CD1c-positive myeloid dendritic cell (primary cell): ENCODE results near the gene ARPP21.
"Not testable (repeated sequence)": the region's sequence is repeated elsewhere in the genome, so short reads cannot be mapped to it uniquely, and the experiment has no call there.

Source experiments
- DNase-seq: peaks from one replicate; pipeline ENCODE4 v3.0.0-alpha.2; 2016; ENCODE audit errors: extremely low spot score

The ARPP21 gene

DNA sequence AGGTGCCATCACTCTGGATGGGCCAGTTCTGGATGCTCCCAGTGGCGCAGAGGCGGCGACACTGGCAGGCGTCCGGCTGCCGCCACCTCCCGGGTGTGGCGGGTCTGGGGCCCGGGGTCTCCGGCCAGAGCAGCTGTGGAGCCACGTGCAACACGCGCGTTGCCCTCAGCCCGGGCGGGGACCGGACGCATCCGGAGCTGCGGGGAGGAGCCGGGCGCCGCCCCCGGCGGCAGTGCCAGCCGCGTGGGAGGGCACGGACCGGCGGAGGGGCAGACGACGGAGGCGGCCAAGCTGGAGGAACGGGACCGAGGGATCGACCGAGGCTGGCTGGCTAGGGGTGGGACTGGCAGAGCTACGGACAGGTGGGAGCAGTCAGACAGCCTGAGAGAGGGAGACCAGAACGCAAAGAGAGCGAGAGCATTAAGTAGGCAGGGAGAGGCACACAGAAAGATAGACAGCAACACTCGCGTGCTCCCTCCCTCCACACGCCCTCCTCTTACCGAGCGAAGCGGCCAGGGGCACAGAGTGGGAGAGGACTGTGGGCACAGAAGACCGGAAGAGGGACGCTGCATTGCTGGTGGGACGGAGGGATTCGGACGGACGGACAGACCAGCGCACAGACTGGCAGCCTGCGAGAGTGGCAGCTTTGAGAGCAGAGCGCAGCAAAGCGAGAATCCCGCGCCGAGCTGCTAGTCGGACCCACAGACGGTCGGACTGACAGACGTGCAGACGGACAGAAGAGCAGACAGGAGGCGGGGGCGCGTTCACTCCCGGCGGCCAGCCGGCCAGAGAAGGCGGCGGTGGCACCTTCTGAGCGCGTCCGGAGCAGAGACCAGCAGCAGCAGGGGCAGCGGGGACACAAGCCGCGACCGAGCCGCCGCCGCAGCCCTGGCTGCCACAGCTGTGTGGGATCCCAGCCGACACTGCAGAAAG is at the start of gene ARPP21:
Gene ARPP21 (plus strand): TSS at position 272 of the 933 bp plus-strand sequence. CDS start 42,227 bp downstream, outside the sequence.
- peak; percentile 12 for DNase-seq

DNA sequence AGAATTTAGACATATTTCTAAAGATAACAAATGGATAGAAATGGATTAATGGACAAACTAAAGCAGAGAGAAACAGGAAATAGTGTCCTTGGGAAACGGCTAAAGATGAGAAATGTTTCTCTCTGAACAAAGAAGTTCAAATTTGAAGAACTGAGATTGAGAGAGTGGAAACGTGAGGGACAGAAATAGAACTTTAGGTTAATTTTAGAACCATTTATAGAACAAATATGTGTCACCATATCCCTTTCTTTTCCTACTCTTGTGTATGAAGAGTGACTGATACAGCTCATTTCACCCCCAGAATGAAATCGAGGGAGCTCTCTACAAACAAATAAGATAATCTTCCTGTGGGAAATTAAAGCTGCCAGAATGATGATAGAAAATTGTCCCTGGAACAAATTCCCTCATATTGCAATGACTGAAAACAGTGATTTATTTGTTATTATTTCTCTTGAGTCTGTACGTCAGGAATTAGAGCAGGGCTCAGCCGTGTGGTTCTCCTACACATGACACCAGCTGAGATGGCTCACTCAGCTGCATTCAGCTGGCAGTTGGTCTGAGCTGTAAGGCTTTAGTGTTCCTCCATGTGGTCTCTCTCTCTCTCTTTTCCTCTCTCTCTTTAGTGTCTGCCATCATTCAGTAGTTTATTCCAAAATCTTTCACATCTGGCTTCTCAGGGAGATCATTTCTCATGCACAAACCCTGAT is 46.6 kb upstream of the ARPP21 start:
- no peak for DNase-seq

DNA sequence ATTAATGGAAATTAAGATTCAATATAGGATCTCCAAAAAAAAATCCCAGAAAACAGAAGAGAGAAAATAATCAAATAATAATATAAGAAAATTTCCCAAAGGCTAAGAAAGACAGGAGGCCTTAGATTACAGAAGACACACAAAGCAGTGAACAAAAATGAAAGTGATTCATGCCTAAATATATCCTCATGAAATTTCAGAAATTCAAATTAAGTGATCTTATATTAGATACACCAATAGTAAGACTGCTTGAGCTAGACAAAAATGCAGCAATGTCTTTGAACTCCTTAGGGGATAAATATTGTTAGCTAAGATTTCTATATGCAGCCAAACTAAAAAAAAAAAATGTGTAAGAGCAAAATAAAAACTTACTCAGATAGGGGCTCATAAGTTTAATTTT is 44.6 kb upstream of the ARPP21 start:
- no peak for DNase-seq

DNA sequence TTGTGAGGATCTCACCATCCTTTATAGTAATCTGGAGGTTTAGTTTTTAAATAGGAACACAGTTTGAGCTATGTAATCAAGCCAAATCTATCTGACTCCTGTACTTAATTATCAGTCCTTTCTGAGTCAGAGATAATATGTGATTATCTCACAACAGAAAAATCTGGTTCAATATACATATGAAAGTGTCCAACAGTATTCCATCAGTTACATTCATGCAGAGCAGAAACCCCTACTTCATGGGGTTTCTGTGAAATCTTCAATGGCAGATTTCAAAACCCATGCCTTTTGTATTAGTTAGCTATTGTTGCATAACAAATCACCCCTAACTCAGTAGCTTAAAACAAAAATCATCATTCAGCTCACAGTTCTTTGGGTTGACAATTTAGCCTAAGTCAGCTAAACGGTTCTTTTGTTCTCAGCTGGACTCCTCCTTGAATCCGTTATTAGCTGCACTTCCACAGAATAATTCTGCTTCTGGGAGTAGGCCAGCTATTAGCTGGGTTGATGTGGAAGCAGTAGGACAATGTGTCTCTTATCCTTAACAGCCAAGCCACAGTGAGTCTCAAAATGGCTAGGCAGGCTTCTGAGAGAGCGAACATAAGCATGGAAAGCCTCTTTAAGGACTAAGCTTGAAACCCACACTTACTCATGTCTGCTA is 42.9 kb upstream of the ARPP21 start:
- no peak for DNase-seq

DNA sequence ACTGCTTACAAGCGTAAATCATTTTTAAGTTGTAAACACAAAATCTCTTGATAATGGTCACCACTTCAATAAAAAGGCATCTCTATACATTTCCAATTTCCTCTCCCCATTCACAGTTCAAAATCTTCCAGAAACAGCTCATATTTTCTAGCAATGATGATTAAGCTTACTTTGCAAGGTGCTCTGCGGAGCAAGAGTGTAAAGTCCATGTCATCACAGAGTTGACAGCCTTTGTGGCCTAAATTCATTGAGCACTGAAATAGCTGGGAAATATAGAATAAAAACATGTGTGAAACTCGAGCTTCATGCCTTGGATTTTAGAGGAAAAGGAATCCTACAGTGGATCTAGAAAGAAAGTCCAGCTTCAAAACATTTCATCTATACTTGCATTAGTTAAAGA is 41.8 kb upstream of the ARPP21 start:
- no peak for DNase-seq

DNA sequence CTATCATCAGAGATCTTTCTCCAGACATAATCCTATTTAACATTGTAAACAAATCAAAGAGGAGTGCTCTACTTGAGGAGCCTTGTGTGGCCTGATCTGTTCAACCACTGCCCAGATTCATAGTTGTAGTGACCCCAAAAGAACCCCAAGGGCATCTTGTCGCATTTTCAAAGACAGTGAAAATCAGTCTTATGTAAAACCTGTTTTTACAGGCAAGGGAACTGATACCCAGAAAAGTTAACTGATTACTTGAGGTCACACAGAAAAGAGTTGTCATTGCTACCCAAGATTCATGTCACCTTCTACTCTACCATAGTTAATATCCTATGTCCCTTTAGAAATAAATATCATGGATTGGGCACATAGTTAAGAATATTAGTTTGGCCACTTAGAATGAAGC is 40.5 kb upstream of the ARPP21 start:
- DNase-seq: no peak

DNA sequence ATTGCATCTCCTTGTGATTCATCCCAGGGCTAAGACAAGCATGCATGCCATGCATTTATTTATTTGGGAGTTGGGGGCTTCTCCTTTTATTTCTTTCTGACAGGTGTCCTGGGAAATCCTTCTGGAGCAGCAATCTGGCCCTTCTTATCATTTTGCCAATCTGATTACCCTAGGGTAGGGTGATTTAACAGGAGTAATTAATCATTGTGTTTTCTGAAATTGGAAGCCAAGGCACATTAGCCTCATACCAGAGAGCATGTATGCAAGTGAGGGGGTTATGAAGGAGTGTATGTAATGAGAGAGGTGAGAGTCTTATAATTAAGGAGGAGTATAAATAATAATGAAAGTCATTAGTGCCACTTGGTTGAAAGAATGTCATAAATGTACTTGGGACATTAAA is 37.4 kb upstream of the ARPP21 start:
- DNase-seq: no peak

DNA sequence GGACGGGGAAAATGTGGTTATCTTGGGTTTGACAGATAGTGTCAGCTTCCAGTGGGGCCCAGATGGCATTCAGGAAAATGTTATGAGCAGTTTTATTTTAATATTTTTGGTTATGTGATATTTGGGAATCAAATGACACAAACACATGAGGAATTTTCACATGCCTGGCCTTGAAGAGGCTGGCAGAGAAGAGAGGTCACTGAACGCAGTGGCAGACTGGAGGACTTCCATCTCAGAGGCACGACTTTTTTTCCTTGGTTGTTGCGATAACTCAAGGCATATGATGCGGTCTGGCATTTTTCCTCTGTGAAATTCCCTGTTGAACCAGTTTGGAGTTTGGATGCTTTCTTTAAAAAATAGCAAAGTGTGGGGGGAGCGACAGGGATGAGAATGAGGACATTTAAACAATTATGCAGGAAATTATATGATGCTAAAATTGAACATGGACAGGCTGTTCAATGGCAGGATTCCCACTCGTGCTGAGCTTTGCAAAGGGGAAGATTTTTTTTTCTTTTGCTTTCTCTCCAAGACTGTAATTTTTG is 36.9 kb upstream of the ARPP21 start:
- DNase-seq: no peak

DNA sequence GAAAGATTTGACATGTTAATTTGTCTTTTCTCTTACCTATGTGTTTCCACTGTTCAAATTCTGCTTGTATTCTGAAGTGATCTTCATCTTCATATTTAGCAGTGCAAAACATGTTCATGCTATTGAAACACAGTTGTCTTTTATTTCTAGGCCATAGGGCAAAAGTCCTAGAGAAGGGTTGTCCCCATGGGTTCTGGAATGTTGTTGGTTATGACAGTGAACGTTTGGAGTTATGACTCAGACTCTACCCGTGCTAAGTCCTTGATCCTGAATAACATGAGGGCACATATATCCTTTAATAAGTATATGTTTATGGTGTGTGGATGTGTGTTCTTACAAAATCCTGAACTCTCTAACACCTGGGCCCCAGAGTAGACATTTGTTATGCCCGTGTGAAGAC is 23.0 kb upstream of the ARPP21 start:
- no peak for DNase-seq

DNA sequence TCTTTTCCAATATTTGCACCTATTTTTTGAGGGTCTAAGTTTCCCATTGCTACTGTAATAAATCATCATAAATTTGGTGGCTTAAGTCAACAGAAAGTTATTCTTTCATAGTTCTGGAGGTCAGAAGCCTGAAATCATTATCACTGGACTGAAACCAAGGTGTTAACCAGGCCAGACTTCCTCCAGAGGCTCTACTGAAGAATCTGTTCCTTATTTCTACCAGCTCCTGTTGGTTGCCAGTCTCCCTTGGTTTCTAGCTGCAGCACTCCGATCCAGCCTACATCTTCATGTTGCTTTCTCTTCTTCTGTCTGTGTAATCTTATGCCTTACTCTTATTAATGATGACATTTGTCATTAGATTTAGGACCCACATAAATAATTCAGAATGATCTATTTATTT is 22.0 kb upstream of the ARPP21 start:
- DNase-seq: no peak

DNA sequence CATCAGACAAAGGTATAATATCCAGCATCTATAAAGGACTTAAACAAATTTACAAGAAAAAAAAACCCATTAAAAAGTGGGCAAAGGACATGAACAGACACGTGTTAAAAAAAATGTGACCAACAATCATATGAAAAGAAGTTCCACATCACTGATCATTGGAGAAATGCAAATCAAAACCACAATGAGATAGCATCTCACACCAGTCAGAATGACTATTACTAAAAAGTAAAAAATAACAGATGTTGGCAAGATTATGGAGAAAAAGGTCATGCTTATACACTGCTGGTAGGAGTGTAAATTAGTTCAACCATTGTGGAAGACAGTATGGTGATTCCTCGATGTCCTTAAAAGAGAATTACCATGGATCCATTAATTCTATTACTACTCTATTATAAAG is 19.1 kb upstream of the ARPP21 start:
- DNase-seq: not testable (repeated sequence)

DNA sequence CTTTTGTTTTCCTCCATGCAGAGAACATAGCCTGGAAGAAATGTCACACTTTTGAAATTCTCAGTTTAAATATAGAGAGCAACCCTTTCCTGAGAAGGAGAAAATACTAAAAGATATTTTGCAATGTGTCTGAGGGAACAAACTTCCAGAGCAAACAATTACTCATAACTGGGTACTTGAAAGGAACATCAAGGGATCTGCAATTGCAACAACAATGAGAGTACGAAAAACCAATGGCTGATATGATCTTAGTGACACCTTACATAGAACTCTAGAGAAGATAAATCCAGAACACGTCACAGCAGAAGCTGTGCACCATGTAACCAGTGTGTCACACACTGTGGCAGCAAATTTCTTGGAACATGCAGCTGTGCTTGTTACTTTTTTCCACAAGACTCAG is 14.6 kb upstream of the ARPP21 start:
- DNase-seq: no peak

DNA sequence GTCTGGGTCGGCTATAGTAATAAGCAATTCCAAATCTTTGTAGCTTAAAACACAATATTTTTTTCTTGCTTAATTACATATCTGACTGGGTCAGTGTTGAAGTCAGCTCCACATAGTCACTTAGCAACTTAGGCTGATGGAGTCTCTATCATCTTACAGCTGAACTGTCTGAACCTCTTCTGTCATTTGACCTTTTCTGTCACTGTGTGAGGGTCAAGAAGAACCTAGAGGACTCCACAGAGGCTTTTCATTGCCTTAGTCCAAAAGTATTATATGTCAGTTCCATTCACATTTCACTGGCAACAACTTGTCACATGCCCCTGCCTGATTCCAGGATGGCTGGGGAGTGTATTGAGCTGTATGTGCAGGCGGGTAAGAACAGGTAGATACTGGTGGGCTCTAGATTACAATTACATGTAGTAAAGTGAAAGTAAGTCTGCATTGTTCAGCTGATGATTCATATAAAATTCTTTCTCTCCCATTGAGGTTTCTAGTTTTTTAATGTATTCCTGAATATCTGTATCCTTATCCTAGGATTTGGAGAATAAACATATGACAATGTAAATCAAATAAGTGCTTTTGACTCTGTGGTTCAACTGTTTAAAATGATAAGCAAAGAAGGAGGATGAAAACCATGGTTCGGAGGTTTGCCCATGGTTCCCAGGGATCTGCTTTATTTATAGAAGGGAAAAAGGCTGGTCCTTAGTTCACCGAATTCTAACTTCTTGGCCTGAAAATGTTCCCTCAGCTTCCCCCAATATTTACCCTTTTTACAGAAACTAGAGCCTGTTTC is 5.8 kb upstream of the ARPP21 start:
- no peak for DNase-seq

DNA sequence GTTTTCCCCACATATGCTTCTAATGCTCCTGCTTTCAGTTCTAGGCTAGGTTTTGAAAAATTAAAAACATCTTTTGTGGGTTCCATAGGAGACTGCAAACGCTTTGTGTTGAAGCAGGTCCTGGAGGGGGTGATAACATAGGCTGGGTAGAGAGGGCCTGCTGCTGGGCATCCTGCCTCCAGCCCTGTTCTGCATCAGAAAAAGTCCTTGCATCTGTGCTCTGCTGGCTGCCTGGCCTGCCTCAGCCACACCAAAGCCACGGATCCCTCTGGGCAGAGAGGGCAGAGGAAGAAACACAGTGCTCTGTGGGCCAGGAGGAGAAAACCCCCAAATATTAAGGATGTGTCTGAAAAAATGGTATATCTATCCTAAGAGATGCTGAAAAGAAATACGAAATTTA is 3.9 kb upstream of the ARPP21 start:
- no peak for DNase-seq

DNA sequence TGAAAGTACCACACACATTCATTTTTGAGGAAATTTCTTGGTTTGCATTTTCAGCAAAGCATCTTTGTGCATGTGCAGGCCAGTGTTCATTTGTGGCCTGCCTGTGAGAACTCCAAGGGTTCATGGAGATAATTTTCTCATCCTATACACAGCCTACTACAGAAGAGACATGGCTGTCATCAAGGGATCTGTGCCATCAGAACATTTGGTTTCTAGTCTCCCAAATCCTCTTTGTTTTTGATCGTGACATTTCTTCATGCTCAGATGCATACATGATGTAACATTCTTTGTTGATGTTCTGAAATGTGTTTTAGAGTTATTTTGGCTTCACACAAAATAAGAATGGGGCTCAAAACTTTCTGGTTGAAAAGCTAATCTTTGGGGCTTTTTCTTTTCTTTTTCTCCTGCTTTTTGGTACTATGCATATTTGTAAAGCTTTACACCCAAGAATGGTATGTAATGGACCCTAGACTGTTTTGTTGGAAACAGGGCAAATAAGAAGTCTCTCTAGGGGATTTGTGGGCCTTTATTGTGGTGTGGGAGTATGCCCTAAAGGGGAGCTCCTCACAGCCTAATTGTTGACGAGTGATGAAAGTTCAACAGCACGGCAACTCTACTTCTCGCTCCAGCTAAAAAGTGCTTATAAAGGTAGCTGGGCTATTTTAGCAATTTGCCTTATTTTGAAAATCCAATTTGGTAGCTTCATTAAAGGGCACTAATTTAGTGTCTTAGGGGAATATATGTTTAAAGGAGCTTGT is 3.2 kb upstream of the ARPP21 start:
- no peak for DNase-seq

DNA sequence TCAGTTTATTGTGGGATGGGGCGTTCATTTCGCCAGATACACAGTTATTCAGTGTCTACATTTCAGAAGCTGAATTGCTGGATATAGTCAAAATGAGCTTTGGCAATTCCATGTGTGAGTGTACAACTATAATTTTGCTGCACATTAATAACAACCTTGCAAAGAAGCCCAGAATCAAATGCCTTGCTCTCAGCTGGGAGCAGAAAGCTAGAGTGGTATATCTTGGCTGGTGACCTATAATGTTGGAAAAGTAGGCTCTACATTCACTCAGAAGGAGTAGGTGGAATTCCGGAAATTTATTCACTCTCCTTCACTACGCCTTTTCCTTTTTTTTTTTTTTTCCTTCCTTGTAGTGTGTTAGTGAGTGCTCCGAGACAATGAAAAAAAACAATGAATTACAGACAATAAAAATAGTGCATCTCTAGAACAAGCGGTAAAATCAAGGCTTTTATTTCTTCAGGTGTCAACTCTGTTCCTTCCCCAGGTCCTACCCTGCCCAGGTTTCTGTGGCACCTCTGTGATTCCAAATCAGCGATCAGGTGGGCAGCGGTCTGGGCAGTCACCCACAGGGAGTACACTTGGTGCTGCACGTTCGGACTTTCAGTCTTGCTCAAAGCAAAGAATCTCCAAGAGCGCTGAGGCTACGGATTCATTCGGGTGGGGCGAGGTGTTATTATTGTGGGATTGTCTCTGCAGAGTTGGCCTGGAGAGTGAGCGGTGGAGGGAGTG is 910 bp upstream of the ARPP21 start:
- no peak for DNase-seq

DNA sequence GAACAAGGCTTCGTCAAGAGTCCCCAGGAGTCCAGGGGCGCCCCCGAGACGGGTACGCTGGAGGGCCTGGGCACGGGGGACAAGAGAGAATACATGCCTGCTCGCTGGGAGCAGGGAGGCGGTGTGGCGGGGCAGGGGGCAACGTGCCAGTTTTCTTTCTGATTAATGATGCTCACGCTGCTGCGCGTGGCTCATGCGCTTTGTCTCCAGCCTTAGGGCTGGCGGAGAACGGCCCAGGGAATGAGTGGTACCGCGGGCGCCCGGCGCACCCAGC is 408 bp upstream of the ARPP21 start:
- DNase-seq: no peak

DNA sequence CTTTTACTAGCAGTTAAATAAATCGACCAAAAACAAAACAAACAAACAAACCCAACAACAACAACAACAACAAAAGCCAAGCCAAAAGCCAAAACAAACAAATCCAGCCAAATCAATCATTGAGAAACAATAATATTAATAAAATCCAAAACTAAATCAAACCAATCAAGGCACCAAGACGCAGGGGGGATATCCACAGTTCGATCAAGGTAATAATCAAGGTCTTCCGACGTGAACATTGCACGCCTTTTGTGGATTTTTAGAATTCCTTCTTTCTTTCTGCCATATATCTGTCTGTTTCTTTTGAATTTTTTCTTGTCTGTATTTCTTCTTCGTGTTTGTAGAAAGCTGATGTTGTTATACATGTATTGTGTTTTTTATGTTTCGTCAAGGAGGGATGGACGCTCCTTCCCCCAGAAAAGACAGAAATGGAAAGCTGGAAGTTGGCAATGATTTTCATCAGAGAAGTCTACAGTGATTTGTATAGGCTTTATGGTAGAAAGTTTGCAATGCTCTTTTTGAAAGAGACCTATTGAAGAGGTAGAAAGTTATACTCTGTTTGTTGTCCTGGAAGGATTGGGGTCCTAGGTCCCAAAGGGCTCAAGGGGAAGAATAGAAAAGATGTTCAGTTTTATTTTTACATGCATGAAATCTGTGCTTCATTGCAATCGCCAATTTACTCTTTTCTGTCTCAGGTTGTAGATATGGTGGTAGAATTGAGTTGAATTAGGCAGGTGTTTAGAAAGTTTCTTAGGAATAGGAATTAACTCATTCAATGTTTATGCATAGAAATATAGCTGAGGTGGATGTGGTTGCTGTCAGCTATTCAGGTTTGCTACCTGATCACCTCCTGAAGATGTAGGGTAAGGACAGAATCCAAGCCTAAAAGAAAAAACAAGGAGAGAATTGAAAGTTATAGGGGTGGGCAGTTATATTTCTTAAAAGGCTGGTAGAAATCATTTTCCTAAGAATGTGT is 1.2 kb downstream of the ARPP21 start:
- no peak for DNase-seq

DNA sequence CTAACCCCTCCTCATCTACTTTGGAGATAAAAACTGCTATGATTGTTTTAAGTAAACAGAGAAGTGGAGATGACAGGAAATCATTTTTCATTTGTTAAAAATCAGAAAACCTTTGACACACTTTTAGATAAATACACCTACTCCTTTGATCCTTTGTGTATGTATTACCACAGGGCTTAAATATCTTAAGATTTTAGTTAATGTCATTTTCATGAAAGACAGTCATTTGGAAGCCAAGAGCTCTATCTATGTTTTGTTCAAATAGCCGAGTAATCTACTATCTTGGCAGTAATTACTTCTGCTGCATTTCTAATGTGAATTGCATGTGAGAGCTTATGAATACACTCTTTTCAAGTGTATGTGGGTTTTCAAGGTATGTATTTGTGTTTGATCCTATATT is 2.0 kb downstream of the ARPP21 start:
- DNase-seq: no peak
